ENCODE results near the gene TBC1D28.
"Not testable (repeated sequence)": the region's sequence is repeated elsewhere in the genome, so short reads cannot be mapped to it uniquely, and the experiment has no call there.

TBC1D28 gene

GRCh38 chr17:18593138-18593537 is 51.1 kb downstream of the TBC1D28 start:
- DNase-seq, result not testable (repeated sequence)

Data from activated naive CD4-positive, alpha-beta T cell (primary cell).